EH (cell line): ENCODE measurements around the gene KRTAP6-2.

Experiments
- DNase-seq: peaks from one replicate; pipeline ENCODE4 v3.0.0-alpha.2; 2015; ENCODE audit warnings: low read depth

Gene KRTAP6-2

GRCh38 chr21:30567617-30568016 lies 31.1 kb downstream of the KRTAP6-2 start:
- DNase-seq = no peak

DNA sequence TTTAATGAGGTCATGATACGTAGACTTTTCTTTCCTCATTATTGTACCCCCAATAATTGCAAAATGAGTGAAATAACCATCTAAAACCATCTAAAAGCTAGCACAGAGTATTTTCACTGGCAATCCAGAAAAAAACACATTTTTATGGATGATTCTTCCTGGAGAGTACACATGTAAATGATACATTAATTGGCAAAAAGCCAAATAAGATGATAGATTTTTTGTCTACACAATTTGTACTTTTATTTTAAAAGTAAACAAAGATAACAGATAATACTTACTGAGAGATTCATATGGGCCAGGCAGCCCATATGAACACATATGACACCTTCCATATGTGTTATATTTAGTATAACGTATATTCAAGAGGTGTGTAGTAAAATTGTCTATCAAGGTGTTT lies 35.1 kb downstream of the KRTAP6-2 start:
- no peak for DNase-seq

GRCh38 chr21:30563072-30563471 lies 35.6 kb downstream of the KRTAP6-2 start:
- no peak for DNase-seq

DNA sequence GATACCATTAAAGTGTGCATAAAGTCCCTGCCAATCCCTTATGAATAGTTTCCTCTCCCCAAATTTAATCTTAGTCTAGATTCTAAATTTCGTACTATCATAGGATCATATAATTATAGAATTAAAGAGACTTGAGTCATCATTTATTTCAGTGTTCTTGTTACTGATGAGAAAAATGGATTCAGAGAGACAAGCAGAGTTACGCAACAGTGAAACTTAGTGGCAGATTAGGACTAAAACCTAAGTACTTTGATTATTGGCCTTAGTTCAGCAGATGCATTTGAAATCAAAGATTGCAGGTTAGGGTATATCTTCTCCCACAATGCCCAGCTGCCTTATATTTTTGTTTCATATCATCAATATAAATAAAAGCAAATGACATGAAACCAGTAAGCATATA lies 36.7 kb downstream of the KRTAP6-2 start:
- no peak for DNase-seq

DNA sequence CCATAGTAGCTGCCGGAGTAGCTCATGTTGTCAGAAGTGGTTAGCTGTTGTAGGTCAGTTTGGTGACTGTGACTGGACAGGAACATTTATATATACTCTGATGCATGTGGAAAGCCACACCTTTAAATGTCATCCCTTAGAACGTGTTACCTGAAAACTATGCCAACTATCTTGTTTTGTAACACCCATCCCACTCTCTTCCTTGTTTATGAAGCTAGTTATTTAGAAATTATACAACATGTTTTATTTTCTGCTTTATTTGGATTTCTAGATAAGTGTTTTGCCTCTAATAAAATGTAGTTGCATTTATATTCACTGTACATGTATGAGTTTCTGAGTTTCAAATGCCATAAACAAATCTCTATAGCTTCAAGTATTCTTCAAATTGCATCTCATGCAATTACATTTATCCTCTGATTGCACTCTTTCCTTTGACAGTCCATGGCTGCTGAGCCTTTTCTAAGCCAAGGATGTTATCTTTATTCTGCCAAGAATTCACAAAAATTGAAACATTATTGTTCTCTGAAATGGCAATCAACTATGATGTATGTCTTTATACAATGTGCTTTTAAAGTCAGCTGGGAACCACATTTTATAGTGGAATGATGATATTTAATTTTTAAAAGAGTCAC lies 37.3 kb downstream of the KRTAP6-2 start, which contains the start of gene KRTAP19-7:
Gene KRTAP19-7, minus strand, starts transcription at position 51 of the 632 bp plus-strand sequence. Its CDS starts 25 bp downstream, at position 26.
- no peak for DNase-seq

- no peak for DNase-seq
Measured at GRCh38 chr21:30555095-30555494, 43.6 kb downstream of the KRTAP6-2 start.

DNA sequence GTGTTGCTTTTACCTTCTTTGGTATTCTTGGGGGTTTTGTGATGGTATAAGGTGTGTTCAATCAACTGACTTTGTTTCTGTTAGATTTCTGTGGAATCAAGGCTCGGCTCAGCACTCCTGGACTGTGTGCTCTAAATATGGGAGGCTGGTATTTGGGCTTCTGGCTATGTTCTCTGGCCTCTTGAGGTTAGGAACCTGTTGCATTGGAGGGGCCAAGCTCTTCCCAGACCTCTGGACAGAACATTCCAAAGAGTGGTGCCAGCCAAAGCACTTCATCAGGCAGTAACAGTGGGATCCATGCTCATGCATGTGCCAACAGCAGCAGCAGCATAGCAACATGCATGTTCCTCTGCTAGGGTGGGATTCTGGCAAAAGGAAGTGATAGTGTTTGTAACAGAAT lies 45.9 kb downstream of the KRTAP6-2 start:
- no peak for DNase-seq
